ENCODE results near the gene CHMP1A. TPM values are rescaled to one million over a fixed set of nuclear protein-coding genes. Genes with fewer than 3 reads are reported as not detected.

Gene CHMP1A
- polyA plus RNA-seq, 4 donors: 69.0 to 96.4 (median 85.2) TPM

Other genes with a start within 250 kb of the CHMP1A start
- 100 to 1,000 TPM in 2 of 4 donors, 10 to 100 TPM in 2; 80.8 to 129 (median 102) TPM for gene ANKRD11, start 167.1 kb downstream of the CHMP1A start, polyA plus RNA-seq (ENCODE audit: insufficient read length in 4 of 4)
- gene SPG7, start 149.3 kb downstream of the CHMP1A start, polyA plus RNA-seq (ENCODE audit: insufficient read length in 4 of 4): 100 to 1,000 TPM in 2 of 4 donors, 10 to 100 TPM in 2; 80.0 to 142 (median 110) TPM
- 1,000 to 10,000 TPM; 1,722 to 3,231 (median 2,380) TPM for gene RPL13, start 97.0 kb downstream of the CHMP1A start, polyA plus RNA-seq (ENCODE audit: insufficient read length in 4 of 4)
- gene CPNE7, start 82.0 kb downstream of the CHMP1A start, polyA plus RNA-seq (ENCODE audit: insufficient read length in 4 of 4): 1 to 10 TPM; 1.9 to 6.4 (median 5.0) TPM
- 10 to 100 TPM; 24.5 to 51.1 (median 41.6) TPM for gene DPEP1, start 44.1 kb downstream of the CHMP1A start, polyA plus RNA-seq (ENCODE audit: insufficient read length in 4 of 4)
- gene SPATA33, start 128 bp upstream of the CHMP1A start, polyA plus RNA-seq (ENCODE audit: insufficient read length in 4 of 4): 10 to 100 TPM; 13.9 to 16.6 (median 15.6) TPM
- gene CDK10, start 29.0 kb upstream of the CHMP1A start, polyA plus RNA-seq (ENCODE audit: insufficient read length in 4 of 4): 100 to 1,000 TPM in 2 of 4 donors, 10 to 100 TPM in 2; 87.1 to 165 (median 121) TPM
- 1 to 10 TPM; 5.3 to 9.8 (median 8.2) TPM for gene SPATA2L, start 44.0 kb upstream of the CHMP1A start, polyA plus RNA-seq (ENCODE audit: insufficient read length in 4 of 4)
- gene VPS9D1, start 63.2 kb upstream of the CHMP1A start, polyA plus RNA-seq (ENCODE audit: insufficient read length in 4 of 4): 10 to 100 TPM in 3 of 4 donors, 1 to 10 TPM in 1; 8.7 to 16.3 (median 15.5) TPM
- gene ZNF276, start 63.8 kb upstream of the CHMP1A start, polyA plus RNA-seq (ENCODE audit: insufficient read length in 4 of 4): 10 to 100 TPM; 20.9 to 39.6 (median 29.8) TPM
- gene FANCA, start 158.9 kb upstream of the CHMP1A start, polyA plus RNA-seq (ENCODE audit: insufficient read length in 4 of 4): 10 to 100 TPM; 15.6 to 56.3 (median 33.0) TPM
- gene SPIRE2, start 170.8 kb upstream of the CHMP1A start, polyA plus RNA-seq (ENCODE audit: insufficient read length in 4 of 4): 10 to 100 TPM in 3 of 4 donors, 1 to 10 TPM in 1; 9.5 to 22.5 (median 14.2) TPM
- gene TCF25, start 215.9 kb upstream of the CHMP1A start, polyA plus RNA-seq (ENCODE audit: insufficient read length in 4 of 4): 100 to 1,000 TPM; 123 to 176 (median 148) TPM